IMR-90 (cell line): Measurements from ENCODE around the gene FAM124A. TPM values are rescaled to one million over a fixed set of nuclear protein-coding genes. Genes with fewer than 3 reads are reported as not detected.

ENCODE experiments used
- ATAC-seq: fragments of 200-7000 bp; cut with Tn5 transposase; 2 replicates; pipeline ENCODE4 v1.9.1; 2020; ENCODE audit warnings: low read depth, mild to moderate bottlenecking, moderate library complexity
- BruUV-seq: library from RNA; stranded (reverse); fragments of 400-500 nt; replicated peaks from 2 replicates; lab custom pipeline; 2021; lab: Mats Ljungman, UMichigan
- CTCF ChIA-PET: fragments of 300-600 bp; formaldehyde crosslinking; extraction: SDS; loops from one replicate; lab custom pipeline; 2021; ENCODE audit warnings: antibody characterized with exemption; lab: Yijun Ruan, JAX
- POLR2A ChIA-PET: fragments of 300-600 bp; sonication (Branson Sonifier 250); formaldehyde crosslinking; loops from one replicate; lab custom pipeline; 2022; ENCODE audit warnings: antibody characterized with exemption; ENCODE audit not compliant: unreplicated experiment; lab: Charles Lee
- DNase-seq: peaks from one replicate; pipeline ENCODE4 v3.0.0; 2013
- H2AFZ ChIP-seq: replicated peaks from 2 replicates; pipeline ENCODE3; 2013; ENCODE audit warnings: low read length, mild to moderate bottlenecking; ENCODE audit not compliant: poor library complexity
- H2AK5ac ChIP-seq: 2 replicates; pipeline ENCODE4 v1.6.1; 2013; ENCODE audit warnings: low read depth, low read length, inconsistent platforms
- H2AK9ac ChIP-seq: replicated peaks from 2 replicates; pipeline ENCODE3; 2013; ENCODE audit warnings: mild to moderate bottlenecking, low read depth, low read length, moderate library complexity; ENCODE audit not compliant: poor library complexity
- H2BK120ac ChIP-seq: 2 replicates; pipeline ENCODE4 v1.6.1; 2013; ENCODE audit warnings: low read depth, low read length, inconsistent platforms
- H2BK15ac ChIP-seq: 3 replicates; pipeline ENCODE4 v1.6.1; 2013; ENCODE audit warnings: low read depth, low read length, inconsistent platforms
- H2BK20ac ChIP-seq: 2 replicates; pipeline ENCODE4 v1.6.1; 2013; ENCODE audit warnings: low read depth, mild to moderate bottlenecking, inconsistent platforms, low read length, moderate library complexity
- H2BK5ac ChIP-seq: 2 replicates; pipeline ENCODE4 v1.6.1; 2013; ENCODE audit warnings: mild to moderate bottlenecking, low read depth, low read length, inconsistent platforms; ENCODE audit not compliant: poor library complexity, severe bottlenecking
- H3K14ac ChIP-seq: replicated peaks from 2 replicates; pipeline ENCODE4 v1.6.1; 2013; ENCODE audit warnings: low read depth, low read length, inconsistent platforms
- H3K18ac ChIP-seq: 2 replicates; pipeline ENCODE4 v1.6.1; 2013; ENCODE audit warnings: low read depth, low read length, control low read depth
- H3K23ac ChIP-seq: 2 replicates; pipeline ENCODE4 v1.6.1; 2013; ENCODE audit warnings: low read depth, low read length, inconsistent platforms
- H3K27ac ChIP-seq: 2 replicates; pipeline ENCODE4 v1.5.1; 2013; ENCODE audit warnings: mild to moderate bottlenecking, control low read depth, low read length; ENCODE audit not compliant: insufficient read depth
- H3K27me3 ChIP-seq: 2 replicates; pipeline ENCODE4 v1.6.1; 2013; ENCODE audit warnings: low read length; ENCODE audit not compliant: control insufficient read depth, insufficient read depth
- H3K36me3 ChIP-seq: 2 replicates; pipeline ENCODE4 v1.6.1; 2013; ENCODE audit warnings: low read length, mixed read lengths; ENCODE audit not compliant: control insufficient read depth, insufficient read depth
- H3K4ac ChIP-seq: 2 replicates; pipeline ENCODE4 v1.6.1; 2013; ENCODE audit warnings: low read depth, low read length, inconsistent platforms
- H3K4me1 ChIP-seq: 2 replicates; pipeline ENCODE4 v1.6.1; 2013; ENCODE audit warnings: low read length, mixed read lengths; ENCODE audit not compliant: control insufficient read depth, insufficient read depth
- H3K4me2 ChIP-seq: 2 replicates; pipeline ENCODE4 v1.6.1; 2013; ENCODE audit warnings: low read depth, mild to moderate bottlenecking, control low read depth, low read length, moderate library complexity
- H3K4me3 ChIP-seq: 2 replicates; pipeline ENCODE4 v1.5.1; 2013; ENCODE audit warnings: low read depth, mild to moderate bottlenecking, control low read depth, low read length, moderate library complexity; ENCODE audit not compliant: insufficient read depth
- H3K56ac ChIP-seq: 2 replicates; pipeline ENCODE4 v1.6.1; 2013; ENCODE audit warnings: low read length, inconsistent platforms; ENCODE audit not compliant: insufficient read depth; ENCODE audit errors: extremely low read depth
- H3K79me1 ChIP-seq, 2 experiments: 2 replicates each; pipeline ENCODE4 v1.6.1; 2013; ENCODE audit warnings: low read length in 2 of 2, inconsistent platforms in 1 of 2, low read depth in 1 of 2
- H3K9ac ChIP-seq: 2 replicates; pipeline ENCODE4 v1.6.1; 2013; ENCODE audit warnings: low read depth, low read length, control low read depth
- H3K9me1 ChIP-seq: 2 replicates; pipeline ENCODE4 v1.6.1; 2013; ENCODE audit warnings: low read length, inconsistent platforms; ENCODE audit not compliant: insufficient read depth
- H3K9me3 ChIP-seq: 2 replicates; pipeline ENCODE4 v1.6.1; 2013; ENCODE audit warnings: low read length; ENCODE audit not compliant: control insufficient read depth, insufficient read depth
- H4K20me1 ChIP-seq: 2 replicates; pipeline ENCODE4 v1.6.1; 2013; ENCODE audit warnings: low read length, inconsistent platforms; ENCODE audit not compliant: insufficient read depth
- H4K5ac ChIP-seq: 2 replicates; pipeline ENCODE4 v1.6.1; 2013; ENCODE audit warnings: mild to moderate bottlenecking, low read depth, low read length, control low read depth
- H4K8ac ChIP-seq, 2 experiments: 2 replicates each; pipeline ENCODE4 v1.6.1; 2013; ENCODE audit warnings: low read depth in 2 of 2, low read length in 2 of 2, control low read depth in 1 of 2, inconsistent platforms in 1 of 2
- H4K91ac ChIP-seq: 2 replicates; pipeline ENCODE4 v1.6.1; 2013; ENCODE audit warnings: low read depth, low read length, inconsistent platforms; ENCODE audit not compliant: insufficient read depth
- BHLHE40 ChIP-seq: fragments of 150-350 bp; IDR thresholded peaks from 2 replicates; pipeline ENCODE4 v1.6.1; 2016; ENCODE audit warnings: mild to moderate bottlenecking, low read depth, low read length
- FOS ChIP-seq: fragments of 150-350 bp; IDR thresholded peaks from 2 replicates; pipeline ENCODE4 v1.6.1; 2016; ENCODE audit warnings: low read depth, low read length
- SMC3 ChIP-seq: fragments of 150-350 bp; IDR thresholded peaks from 2 replicates; pipeline ENCODE4 v1.6.1; 2016; ENCODE audit warnings: low read depth, mild to moderate bottlenecking, antibody characterized with exemption, low read length, moderate library complexity
- WGBS, 2 experiments: methylation state at CpG; one replicate each; pipeline versions ENCODE4 v1.1.5 to v1.1.7; 2013; ENCODE audit warnings: missing lambda C conversion rate in 2 of 2; ENCODE audit not compliant: insufficient read length in 1 of 2; ENCODE audit errors: extremely low coverage in 2 of 2; 5-methylcytosine and 5-hydroxymethylcytosine counted together
- dilution Hi-C: fragments of 300-500 bp; cut with HindIII; formaldehyde crosslinking; loops from one replicate; pipeline ENCODE4 v1.14.3; 2018; ENCODE audit warnings: low sequenced_read_pairs; ENCODE audit not compliant: unreplicated experiment
- in situ Hi-C: fragments of 300-500 bp; cut with MboI; formaldehyde crosslinking; loops from 3 replicates; pipeline ENCODE4 v1.14.3; 2019; ENCODE audit warnings: low sequenced_read_pairs, inconsistent platforms, mixed read lengths
- intact Hi-C: fragments of 100-400 bp; cut with micrococcal nuclease; formaldehyde crosslinking; loops from 2 replicates; pipeline ENCODE4 v1.10.0; 2022
- polyA plus RNA-seq, 3 experiments: library from polyadenylated mRNA; depleted of rRNA; stranded (reverse); fragments of >200 nt; gene quantifications; 2 replicates each; pipeline ENCODE4 v1.2.3, GENCODE V29; 2012; ENCODE audit warnings: low replicate concordance in 1 of 3
- total RNA-seq: library from RNA; depleted of rRNA; stranded (reverse); fragments of >200 nt; gene quantifications from 2 replicates; pipeline ENCODE4 v1.2.3, GENCODE V29; 2012
- TF ChIP-seq, protein P1 (sequence below): conservative IDR thresholded peaks from 2 replicates; pipeline ENCODE4 v1.5.1; 2012; ENCODE audit warnings: mild to moderate bottlenecking, low read depth, low read length, improper control_type of control experiment

Gene FAM124A
- total and polyA plus RNA-seq, 2 of the 4 experiments (the other 2 are of a cell fraction): 0.03 TPM; not detected in 1

DNA sequence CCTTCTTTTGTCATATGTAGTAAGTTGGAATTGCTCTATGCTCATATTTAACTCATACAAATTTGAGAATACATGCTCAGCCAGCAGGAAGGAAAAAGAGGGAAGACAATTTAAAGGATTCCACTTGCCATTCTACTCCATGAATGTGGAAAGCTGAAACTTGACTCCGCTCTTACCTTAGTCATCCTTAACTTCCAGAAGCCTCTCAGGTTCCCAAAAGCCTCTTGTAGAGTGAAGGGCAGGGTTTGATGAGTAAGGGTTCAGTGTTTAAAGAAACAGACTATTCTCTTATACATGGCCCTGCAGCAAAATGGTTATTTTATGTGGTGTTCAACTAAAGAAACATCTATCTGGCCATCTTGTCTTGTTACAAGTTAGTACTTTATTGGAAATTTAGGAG lies 27.1 kb downstream of the FAM124A start:
- peaks cover 35% of the 10 kb centered on the region for H3K27me3 ChIP-seq
- CTCF ChIA-PET: no interaction called here
- H3K4ac ChIP-seq: no peak overlapping the region
- H2AK5ac ChIP-seq: no peak overlapping the region
- H2AK9ac ChIP-seq: no peak overlapping the region
- H3K4me2 ChIP-seq: no peak overlapping the region
- H4K91ac ChIP-seq: no peak overlapping the region
- WGBS, 2 experiments: no CpG with 5 or more reads among the region's 1 CpG
- no peak overlapping the region for H2BK15ac ChIP-seq
- H3K4me1 ChIP-seq: no peaks in the 10 kb centered on the region
- ATAC-seq (no peak), DNase-seq (peak; percentile 2)
- no peak for TF ChIP-seq BHLHE40
- TF ChIP-seq SMC3: no peak
- no peak for TF ChIP-seq FOS
- TF ChIP-seq, protein P1, sequence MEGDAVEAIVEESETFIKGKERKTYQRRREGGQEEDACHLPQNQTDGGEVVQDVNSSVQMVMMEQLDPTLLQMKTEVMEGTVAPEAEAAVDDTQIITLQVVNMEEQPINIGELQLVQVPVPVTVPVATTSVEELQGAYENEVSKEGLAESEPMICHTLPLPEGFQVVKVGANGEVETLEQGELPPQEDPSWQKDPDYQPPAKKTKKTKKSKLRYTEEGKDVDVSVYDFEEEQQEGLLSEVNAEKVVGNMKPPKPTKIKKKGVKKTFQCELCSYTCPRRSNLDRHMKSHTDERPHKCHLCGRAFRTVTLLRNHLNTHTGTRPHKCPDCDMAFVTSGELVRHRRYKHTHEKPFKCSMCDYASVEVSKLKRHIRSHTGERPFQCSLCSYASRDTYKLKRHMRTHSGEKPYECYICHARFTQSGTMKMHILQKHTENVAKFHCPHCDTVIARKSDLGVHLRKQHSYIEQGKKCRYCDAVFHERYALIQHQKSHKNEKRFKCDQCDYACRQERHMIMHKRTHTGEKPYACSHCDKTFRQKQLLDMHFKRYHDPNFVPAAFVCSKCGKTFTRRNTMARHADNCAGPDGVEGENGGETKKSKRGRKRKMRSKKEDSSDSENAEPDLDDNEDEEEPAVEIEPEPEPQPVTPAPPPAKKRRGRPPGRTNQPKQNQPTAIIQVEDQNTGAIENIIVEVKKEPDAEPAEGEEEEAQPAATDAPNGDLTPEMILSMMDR: no peak
- no peak overlapping the region for H3K27ac ChIP-seq
- H4K8ac ChIP-seq: no peak overlapping the region
- BruUV-seq: no TSS peak
- intact Hi-C loops (no loop called here), dilution Hi-C loops (no loop called here), in situ Hi-C loops (no loop called here)
- no peak overlapping the region for H2BK20ac ChIP-seq
- H3K56ac ChIP-seq: no peak overlapping the region
- H3K4me3 ChIP-seq: no peak overlapping the region
- no peaks in the 10 kb centered on the region for H4K20me1 ChIP-seq
- no peak overlapping the region for H2BK5ac ChIP-seq
- no peak overlapping the region for H3K18ac ChIP-seq
- POLR2A ChIA-PET: no interaction called here
- no peak overlapping the region for H4K5ac ChIP-seq
- no peak overlapping the region for H3K23ac ChIP-seq
- H3K14ac ChIP-seq: no peak overlapping the region
- no peaks in the 10 kb centered on the region for H3K79me1 ChIP-seq
- H3K9ac ChIP-seq: no peak overlapping the region
- no peak overlapping the region for H2BK120ac ChIP-seq
- H3K9me1 ChIP-seq: no peaks in the 10 kb centered on the region
- no peaks in the 10 kb centered on the region for H3K9me3 ChIP-seq
- H3K36me3 ChIP-seq: no peaks in the 10 kb centered on the region
- H2AFZ ChIP-seq: no peak overlapping the region
